HUES48 (cell line): ENCODE data around the gene CCL13.

ENCODE experiments used
- H3K27ac ChIP-seq: one replicate; pipeline ENCODE4 v1.7.0; 2013; ENCODE audit warnings: low read depth, low read length, inconsistent platforms
- H3K27me3 ChIP-seq: 2 replicates; pipeline ENCODE4 v1.6.1; 2013; ENCODE audit warnings: mild to moderate bottlenecking, low read length; ENCODE audit not compliant: control insufficient read depth, insufficient read depth
- H3K36me3 ChIP-seq: 2 replicates; pipeline ENCODE4 v1.6.1; 2013; ENCODE audit warnings: low read length; ENCODE audit not compliant: control insufficient read depth, insufficient read depth
- H3K4me1 ChIP-seq: 2 replicates; pipeline ENCODE4 v1.6.1; 2013; ENCODE audit warnings: mild to moderate bottlenecking, low read length; ENCODE audit not compliant: control insufficient read depth, insufficient read depth
- H3K4me3 ChIP-seq: 2 replicates; pipeline ENCODE4 v1.5.1; 2013; ENCODE audit warnings: mild to moderate bottlenecking, low read depth, low read length
- H3K9ac ChIP-seq: 2 replicates; pipeline ENCODE4 v1.6.1; 2013; ENCODE audit warnings: mild to moderate bottlenecking, low read depth, low read length, moderate library complexity
- H3K9me3 ChIP-seq: 2 replicates; pipeline ENCODE4 v1.6.1; 2013; ENCODE audit warnings: low read length; ENCODE audit not compliant: control insufficient read depth, insufficient read depth

Gene CCL13

DNA sequence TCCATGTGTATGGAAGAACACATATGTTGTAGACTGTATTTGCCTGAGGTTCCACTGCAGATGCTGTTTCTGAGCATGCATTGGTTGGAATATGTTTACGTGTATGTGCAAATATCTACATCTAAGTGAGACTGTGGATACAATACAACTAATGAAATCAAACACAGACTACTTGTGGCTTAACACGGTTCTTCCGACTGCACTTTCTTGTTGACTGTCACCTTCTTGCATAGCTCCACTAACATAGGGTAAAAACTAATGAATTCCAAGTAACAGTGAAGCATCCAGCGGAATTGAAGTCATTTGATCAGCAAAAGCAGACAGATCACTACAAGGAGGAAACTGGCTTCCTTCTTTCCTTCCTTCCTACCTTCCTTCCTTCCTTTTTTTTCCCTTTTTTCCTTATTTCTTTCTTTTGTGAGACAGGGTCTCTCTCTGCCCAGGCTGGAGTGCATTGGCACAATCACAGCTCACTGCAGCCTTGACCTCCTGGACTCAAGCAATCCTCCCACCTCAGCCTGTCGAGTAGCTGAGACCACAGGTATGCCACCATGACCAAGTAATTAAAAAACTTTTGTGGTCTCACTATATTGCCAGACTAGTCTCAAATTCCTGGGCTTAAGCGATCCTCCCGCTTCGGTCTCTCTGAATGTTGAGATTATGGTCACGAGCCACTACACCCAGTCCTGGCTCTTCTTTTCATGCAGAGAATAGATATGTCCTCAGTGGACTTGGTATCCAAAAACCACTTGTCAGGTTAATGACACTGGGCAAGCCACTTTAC, 28.7 kb downstream of the CCL13 start:
- Histone ChIP-seq H3K36me3 (no peaks in the 10 kb centered on the region), H3K4me3 (no peak overlapping the region), H3K9ac (no peak overlapping the region), H3K27me3 (no peaks in the 10 kb centered on the region), H3K4me1 (no peaks in the 10 kb centered on the region), H3K27ac (no peak overlapping the region), H3K9me3 (no peaks in the 10 kb centered on the region)

DNA sequence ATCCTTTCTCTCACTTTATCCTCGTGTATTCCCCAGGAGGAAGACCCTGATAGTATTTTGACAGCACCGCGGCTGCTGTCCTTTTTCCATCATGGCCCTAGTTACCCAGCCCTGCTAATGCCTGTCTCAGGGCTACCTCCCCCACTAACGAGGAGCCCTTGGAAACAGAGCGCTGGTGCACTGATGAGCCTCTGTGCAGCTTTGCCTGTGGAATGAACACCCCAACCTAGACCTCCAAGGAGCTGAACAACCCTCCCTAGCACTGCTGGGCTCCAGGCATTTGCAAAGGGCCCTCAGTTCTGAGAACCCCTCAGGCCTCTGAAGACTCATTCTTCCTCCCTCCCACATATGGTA, 30.0 kb downstream of the CCL13 start:
- no peak overlapping the region for H3K9ac ChIP-seq
- H3K4me3 ChIP-seq: no peak overlapping the region
- no peaks in the 10 kb centered on the region for H3K9me3 ChIP-seq
- H3K36me3 ChIP-seq: no peaks in the 10 kb centered on the region
- H3K27ac ChIP-seq: no peak overlapping the region
- H3K4me1 ChIP-seq: no peaks in the 10 kb centered on the region
- H3K27me3 ChIP-seq: no peaks in the 10 kb centered on the region

GRCh38 chr17:34386697-34387550, 30.6 kb downstream of the CCL13 start:
- no peaks in the 10 kb centered on the region for H3K9me3 ChIP-seq
- no peak overlapping the region for H3K4me3 ChIP-seq
- H3K27me3 ChIP-seq: no peaks in the 10 kb centered on the region

GRCh38 chr17:34387566-34387965, 31.3 kb downstream of the CCL13 start:
- Histone ChIP-seq H3K4me1 (no peaks in the 10 kb centered on the region), H3K27ac (no peak overlapping the region), H3K27me3 (no peaks in the 10 kb centered on the region), H3K36me3 (no peaks in the 10 kb centered on the region), H3K4me3 (no peak overlapping the region), H3K9me3 (no peaks in the 10 kb centered on the region), H3K9ac (no peak overlapping the region)

More at GRCh38 chr17:34386697-34387550, 30.6 kb downstream of the CCL13 start:
- Histone ChIP-seq H3K36me3 (no peaks in the 10 kb centered on the region), H3K9ac (no peak overlapping the region), H3K4me1 (no peaks in the 10 kb centered on the region), H3K27ac (no peak overlapping the region)

DNA sequence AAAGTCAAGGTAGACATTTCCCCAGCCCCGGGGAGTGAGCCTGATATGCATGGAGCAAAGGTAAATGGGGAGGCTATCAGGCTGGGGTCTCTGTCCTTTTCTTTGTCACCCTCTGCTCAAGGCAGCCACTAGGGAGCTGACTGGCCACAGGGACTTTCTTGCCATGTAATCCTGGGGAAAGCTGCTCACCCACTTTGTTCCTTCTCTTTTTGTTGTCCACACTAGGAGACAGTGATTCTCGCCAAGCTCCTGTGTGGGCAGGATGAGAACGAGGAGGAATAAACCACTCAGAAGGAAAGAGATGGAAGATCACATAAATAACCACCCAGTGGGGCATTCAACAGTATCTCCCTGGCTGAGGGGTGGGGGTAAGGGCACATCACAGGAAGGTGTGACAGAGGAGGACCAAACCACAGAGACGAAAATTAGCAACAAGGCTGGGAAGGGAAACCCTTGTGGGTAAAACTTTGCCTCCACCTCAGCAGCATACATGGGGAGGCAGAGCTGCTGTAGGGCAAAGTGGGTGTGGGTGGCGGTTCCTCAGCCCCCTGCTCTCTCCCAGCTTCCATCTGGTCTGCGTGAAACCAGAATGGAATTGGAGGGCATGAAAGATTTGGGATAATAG, 33.0 kb downstream of the CCL13 start:
- H3K4me1 ChIP-seq: no peaks in the 10 kb centered on the region
- H3K27me3 ChIP-seq: no peaks in the 10 kb centered on the region
- no peak overlapping the region for H3K4me3 ChIP-seq
- no peaks in the 10 kb centered on the region for H3K36me3 ChIP-seq
- H3K9ac ChIP-seq: no peak overlapping the region
- H3K27ac ChIP-seq: no peak overlapping the region
- H3K9me3 ChIP-seq: no peaks in the 10 kb centered on the region

GRCh38 chr17:34390649-34391048, 34.4 kb downstream of the CCL13 start:
- Histone ChIP-seq H3K4me1 (no peaks in the 10 kb centered on the region), H3K9me3 (no peaks in the 10 kb centered on the region), H3K9ac (no peak overlapping the region), H3K27ac (no peak overlapping the region), H3K4me3 (no peak overlapping the region), H3K27me3 (no peaks in the 10 kb centered on the region), H3K36me3 (no peaks in the 10 kb centered on the region)

GRCh38 chr17:34391241-34391640, 35.0 kb downstream of the CCL13 start:
- no peaks in the 10 kb centered on the region for H3K4me1 ChIP-seq
- H3K36me3 ChIP-seq: no peaks in the 10 kb centered on the region
- no peak overlapping the region for H3K9ac ChIP-seq
- H3K9me3 ChIP-seq: no peaks in the 10 kb centered on the region
- H3K4me3 ChIP-seq: no peak overlapping the region
- H3K27ac ChIP-seq: no peak overlapping the region
- no peaks in the 10 kb centered on the region for H3K27me3 ChIP-seq

DNA sequence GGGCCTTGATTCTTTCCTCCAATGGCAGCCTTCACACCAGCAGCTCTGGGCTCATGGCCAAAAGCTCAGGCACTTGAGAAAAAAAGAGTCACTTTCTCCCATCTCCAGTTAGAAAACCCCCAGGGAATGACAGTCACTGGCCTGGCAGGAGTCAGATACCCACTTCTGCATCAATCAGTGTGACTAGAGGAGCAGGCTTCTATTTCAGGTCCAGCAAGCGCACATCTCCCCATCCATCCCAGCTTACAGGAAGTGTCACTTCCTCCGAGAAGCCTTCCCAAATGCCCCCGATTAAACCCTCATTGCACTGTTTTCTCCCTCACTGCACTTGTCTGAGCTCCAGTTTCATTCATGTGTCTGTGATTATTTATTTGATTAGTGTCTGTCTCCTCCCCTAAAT, 37.1 kb downstream of the CCL13 start:
- no peaks in the 10 kb centered on the region for H3K9me3 ChIP-seq
- no peaks in the 10 kb centered on the region for H3K27me3 ChIP-seq
- peaks cover 10% of the 10 kb centered on the region for H3K4me1 ChIP-seq
- no peak overlapping the region for H3K9ac ChIP-seq
- H3K36me3 ChIP-seq: no peaks in the 10 kb centered on the region
- H3K4me3 ChIP-seq: no peak overlapping the region
- H3K27ac ChIP-seq: no peak overlapping the region

- Histone ChIP-seq H3K9ac (no peak overlapping the region), H3K27me3 (no peaks in the 10 kb centered on the region), H3K4me1 (peaks cover 10% of the 10 kb centered on the region), H3K36me3 (no peaks in the 10 kb centered on the region), H3K9me3 (no peaks in the 10 kb centered on the region), H3K27ac (no peak overlapping the region), H3K4me3 (no peak overlapping the region)
These were observed 41.0 kb downstream of the CCL13 start for GRCh38 chr17:34397265-34397664.

DNA sequence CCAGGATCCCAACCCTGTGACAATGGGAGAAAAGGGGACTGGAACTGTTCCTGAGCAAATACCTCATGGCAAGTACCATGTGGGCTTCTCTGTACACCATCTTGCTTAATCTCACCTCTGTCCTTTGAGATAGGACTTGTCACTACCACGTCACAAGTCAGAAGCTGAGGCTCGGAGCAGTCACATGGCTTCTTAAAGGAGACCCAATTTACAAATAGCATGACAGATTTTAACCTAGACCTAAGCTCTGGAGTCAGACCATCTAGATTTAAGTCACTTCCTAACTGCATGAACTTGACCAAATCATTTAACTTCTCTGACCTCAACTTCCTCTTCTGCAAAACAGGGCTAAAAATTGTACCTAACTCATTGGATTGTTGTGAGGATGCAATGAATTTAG, 42.7 kb downstream of the CCL13 start:
- H3K4me3 ChIP-seq: no peak overlapping the region
- no peak overlapping the region for H3K9ac ChIP-seq
- no peak overlapping the region for H3K27ac ChIP-seq
- no peaks in the 10 kb centered on the region for H3K9me3 ChIP-seq
- H3K4me1 ChIP-seq: peaks cover 10% of the 10 kb centered on the region
- no peaks in the 10 kb centered on the region for H3K36me3 ChIP-seq
- H3K27me3 ChIP-seq: no peaks in the 10 kb centered on the region

GRCh38 chr17:34399725-34400124, 43.4 kb downstream of the CCL13 start:
- Histone ChIP-seq H3K4me1 (peaks cover 10% of the 10 kb centered on the region), H3K9me3 (no peaks in the 10 kb centered on the region), H3K4me3 (no peak overlapping the region), H3K9ac (no peak overlapping the region), H3K27me3 (no peaks in the 10 kb centered on the region), H3K27ac (no peak overlapping the region), H3K36me3 (no peaks in the 10 kb centered on the region)
